GM10266 (cell line): ENCODE results near the gene ASPSCR1.

ENCODE experiments used
- DNase-seq: peaks from one replicate; pipeline ENCODE4 v3.0.0; 2012; ENCODE audit errors: extremely low spot score
- CTCF ChIP-seq: IDR thresholded peaks from 2 replicates; pipeline ENCODE4 v1.5.1; 2012; ENCODE audit warnings: mild to moderate bottlenecking, low read depth; ENCODE audit not compliant: control insufficient read depth, insufficient read depth; ENCODE audit errors: missing control alignments

ASPSCR1 gene

GRCh38 chr17:82012261-82012639, 34.8 kb downstream of the ASPSCR1 start:
- TF ChIP-seq CTCF = no peak
- DNase-seq = no peak

- DNase-seq = no peak
- no peak for TF ChIP-seq CTCF
Observed at GRCh38 chr17:82012640-82013295, 35.3 kb downstream of the ASPSCR1 start.

DNA sequence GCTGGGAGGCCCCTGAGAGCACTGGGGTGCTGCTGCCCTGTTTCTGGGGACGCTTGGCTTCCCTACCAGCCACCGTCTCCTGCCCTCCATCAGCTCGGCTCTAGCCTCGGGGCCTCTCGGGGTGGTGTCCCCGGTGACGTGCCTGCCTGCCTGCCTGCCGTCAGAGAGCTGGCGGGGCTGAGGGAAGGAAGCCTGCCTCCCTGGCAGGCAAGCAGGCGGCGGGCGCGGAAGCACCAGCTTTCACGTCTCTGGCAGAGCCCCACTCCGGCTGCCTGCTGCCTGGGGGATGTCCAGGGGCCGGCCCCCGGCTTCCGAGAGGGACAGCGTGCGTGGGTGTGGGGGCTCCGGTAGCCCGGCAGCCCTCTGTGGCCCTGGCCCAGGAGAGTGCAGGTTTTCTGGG, 35.9 kb downstream of the ASPSCR1 start:
- DNase-seq = no peak
- TF ChIP-seq CTCF = no peak

- no peak for TF ChIP-seq CTCF
- DNase-seq = no peak
Observed at GRCh38 chr17:82013772-82014321, 36.4 kb downstream of the ASPSCR1 start.

- TF ChIP-seq CTCF = no peak
- no peak for DNase-seq
Observed at GRCh38 chr17:82014432-82014831, 37.0 kb downstream of the ASPSCR1 start.

DNA sequence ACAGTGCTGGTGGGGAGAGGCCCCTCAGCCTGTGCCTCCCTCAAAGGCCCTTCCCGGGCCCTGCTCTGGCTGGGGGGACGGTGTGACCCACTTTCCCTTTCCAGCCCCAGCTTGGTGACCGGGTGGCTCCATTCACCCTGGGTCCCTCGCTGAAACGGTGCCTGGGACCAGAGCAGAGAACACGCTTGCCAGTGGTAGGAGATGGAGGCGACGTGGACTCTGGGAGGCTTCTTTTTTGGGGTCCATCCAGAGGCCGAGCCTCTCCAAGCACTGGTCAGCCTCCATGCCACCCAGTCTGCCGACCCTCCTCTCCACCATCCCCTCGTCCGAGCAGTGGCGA, 37.5 kb downstream of the ASPSCR1 start:
- DNase-seq = no peak
- TF ChIP-seq CTCF = no peak

DNA sequence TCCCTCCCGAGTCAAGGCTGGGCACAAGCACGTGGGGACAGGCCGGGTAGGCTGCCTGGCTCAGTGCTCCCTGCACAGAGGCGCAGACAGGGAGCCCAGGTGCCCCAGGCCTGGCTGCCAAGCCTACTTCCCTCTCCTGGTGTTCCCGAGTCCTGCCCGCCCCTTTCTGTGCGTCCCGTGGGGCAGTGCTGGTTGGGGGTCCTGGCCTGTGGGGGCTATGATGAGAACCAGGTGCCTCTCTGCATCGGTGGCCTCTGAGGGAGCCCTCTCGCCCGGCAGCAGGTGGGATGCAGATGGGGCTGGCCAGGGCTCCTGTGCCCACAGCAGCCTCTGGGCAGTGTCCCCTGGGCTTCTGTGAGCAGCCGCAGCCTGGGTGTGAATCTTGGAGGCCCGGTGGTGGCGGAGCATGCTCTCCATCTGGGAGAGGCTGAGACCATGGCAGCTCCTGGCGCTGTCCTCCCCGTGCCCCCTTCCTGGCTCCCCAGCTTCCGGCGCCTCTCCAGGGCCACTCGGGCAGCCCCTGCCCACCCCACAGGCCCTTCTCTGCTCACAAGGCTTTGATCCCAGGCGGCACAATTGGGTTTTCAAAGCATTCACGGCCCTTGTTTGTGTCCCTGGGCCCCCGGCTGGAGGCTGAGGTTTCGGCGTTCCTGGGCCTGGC, 38.0 kb downstream of the ASPSCR1 start:
- no peak for DNase-seq
- no peak for TF ChIP-seq CTCF
